ENCODE measurements around the gene LRRC3C. TPM values are rescaled to one million over a fixed set of nuclear protein-coding genes. Genes with fewer than 3 reads are reported as not detected.

Gene LRRC3C
- total RNA-seq, 3 donors from 2014 or later = not detected

GRCh38 chr17:39980351-39981206, 53.0 kb downstream of the LRRC3C start, which contains the start of gene PSMD3:
TSS of gene PSMD3 (plus strand) at chr17:39980807. CDS start at chr17:39980971, 164 bp downstream.
- Histone ChIP-seq H3K4me1 (ENCODE audit: low read depth) (peaks cover 13% of the 10 kb centered on the region), H3K4me3 (peak within 1 kb of the TSS; percentile 93), H3K36me3 (ENCODE audit: low read depth) (peaks cover 13% of the 10 kb centered on the region), H3K9me3 (no peaks in the 10 kb centered on the region)
- intact Hi-C loops (cut with DNase I, micrococcal nuclease) = no loop called here
- TF ChIP-seq CTCF (IDR thresholded peaks at IDR 0.05) = peak; percentile 75
- ATAC-seq (peak; percentile 95), DNase-seq (peak; percentile 98 to 99 (median 98))

DNA sequence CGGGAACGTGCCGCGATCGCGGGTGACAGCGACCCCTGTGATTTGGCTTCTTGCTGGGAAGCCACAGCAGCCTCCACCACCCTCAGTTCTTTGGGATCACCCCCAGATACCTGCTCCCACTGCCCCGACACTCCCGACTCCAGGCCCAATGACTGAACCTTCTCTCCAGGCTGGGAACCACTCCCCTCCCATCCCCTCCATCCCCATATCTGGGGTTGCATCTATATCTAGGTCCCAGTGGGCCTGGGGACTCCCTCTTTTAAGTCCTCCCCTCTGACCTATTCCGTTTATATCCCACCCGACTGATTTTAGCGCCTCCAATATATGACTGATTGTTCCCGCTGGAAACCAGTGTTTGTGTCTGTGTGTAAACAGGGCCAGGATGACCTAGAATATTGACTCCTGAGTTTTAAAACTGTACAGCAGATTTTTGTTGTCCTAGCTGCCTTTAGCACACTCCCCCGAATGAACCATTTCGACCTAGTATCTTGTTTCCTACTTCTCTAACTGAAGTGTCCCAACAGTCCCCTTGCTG, 53.7 kb downstream of the LRRC3C start:
- peak; percentile 14 for ATAC-seq
- TF ChIP-seq CTCF (IDR thresholded peaks at IDR 0.05) = no peak

GRCh38 chr17:39981766-39982375, 54.3 kb downstream of the LRRC3C start:
- DNase-seq = no peak
- no peaks in the 10 kb centered on the region for H3K9me3 ChIP-seq
- intact Hi-C loops (cut with DNase I, micrococcal nuclease) = no loop called here
- H3K36me3 ChIP-seq (ENCODE audit: low read depth) = peaks cover 20% of the 10 kb centered on the region
- peaks cover 13% of the 10 kb centered on the region for H3K4me1 ChIP-seq (ENCODE audit: low read depth)
- no peak for TF ChIP-seq CTCF (IDR thresholded peaks at IDR 0.05)
- no peak for ATAC-seq
- peak overlapping the region; percentile 93 for H3K4me3 ChIP-seq

More for the DNA sequence above, 53.7 kb downstream of the LRRC3C start:
- Histone ChIP-seq H3K36me3 (ENCODE audit: low read depth) (peaks cover 17% of the 10 kb centered on the region), H3K4me1 (ENCODE audit: low read depth) (peaks cover 13% of the 10 kb centered on the region), H3K9me3 (no peaks in the 10 kb centered on the region), H3K4me3 (peak overlapping the region; percentile 93)
- DNase-seq = peak in 1 of 3 donors; percentile 18
- intact Hi-C loops (cut with DNase I, micrococcal nuclease) = no loop called here

DNA sequence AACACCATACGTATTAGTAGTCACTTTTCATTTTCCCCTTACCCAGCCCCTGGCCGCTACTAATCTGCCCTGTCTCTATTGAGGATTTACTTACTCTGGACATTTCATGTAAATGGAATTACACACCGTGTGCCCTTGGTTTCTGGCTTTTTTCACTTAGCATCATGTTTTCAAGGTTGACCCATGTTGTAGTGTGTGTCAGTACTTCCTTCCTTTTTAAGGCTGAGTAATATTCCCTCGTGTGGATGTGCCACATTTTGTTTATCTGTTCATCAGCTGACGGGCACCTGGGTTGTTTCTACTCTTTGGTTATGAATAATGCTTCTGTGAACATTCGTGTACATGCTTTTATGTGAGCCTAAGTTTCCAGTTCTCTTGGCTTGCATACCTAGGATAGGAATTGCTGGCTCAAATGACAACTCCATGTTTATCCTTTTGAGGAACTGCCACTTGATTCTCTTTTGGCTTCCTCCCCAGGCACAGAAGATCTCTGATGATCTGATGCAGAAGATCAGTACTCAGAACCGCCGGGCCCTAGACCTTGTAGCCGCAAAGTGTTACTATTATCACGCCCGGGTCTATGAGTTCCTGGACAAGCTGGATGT, 60.8 kb downstream of the LRRC3C start:
- H3K4me1 ChIP-seq (ENCODE audit: low read depth) = no peaks in the 10 kb centered on the region
- intact Hi-C loops (cut with DNase I, micrococcal nuclease) = no loop called here
- DNase-seq = no peak
- no peak for ATAC-seq
- TF ChIP-seq CTCF (IDR thresholded peaks at IDR 0.05) = no peak
- no peak overlapping the region for H3K4me3 ChIP-seq
- H3K9me3 ChIP-seq = no peaks in the 10 kb centered on the region
- peaks cover 44% of the 10 kb centered on the region for H3K36me3 ChIP-seq (ENCODE audit: low read depth)

DNA sequence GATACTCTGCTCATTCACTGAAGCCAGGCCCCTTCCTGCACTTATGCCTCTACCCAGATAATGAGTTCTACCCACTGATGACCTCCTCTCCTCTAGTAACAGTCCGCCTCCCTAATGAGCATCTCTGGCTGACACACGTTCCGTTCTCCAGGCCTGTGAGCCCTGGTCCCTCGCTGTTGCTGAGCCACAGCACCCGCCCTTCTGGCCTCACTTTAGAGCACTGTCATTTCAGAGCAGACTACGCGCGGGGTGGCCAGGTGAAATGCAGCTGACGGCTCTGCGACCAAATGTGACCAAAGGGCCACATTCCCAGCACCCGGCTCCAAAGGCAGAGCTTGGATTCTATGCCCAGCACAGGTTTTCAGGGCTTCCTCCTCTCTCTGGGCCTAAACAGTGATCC, 66.9 kb downstream of the LRRC3C start:
- DNase-seq (no peak), ATAC-seq (no peak)
- intact Hi-C loops (cut with DNase I, micrococcal nuclease) = no loop called here
- TF ChIP-seq CTCF (IDR thresholded peaks at IDR 0.05) = no peak
- Histone ChIP-seq H3K36me3 (ENCODE audit: low read depth) (peaks cover 20% of the 10 kb centered on the region), H3K4me1 (ENCODE audit: low read depth) (peaks cover 11% of the 10 kb centered on the region), H3K9me3 (no peaks in the 10 kb centered on the region), H3K4me3 (no peak overlapping the region)

Other genes starting within 250 kb of the LRRC3C start
- gene PGAP3, start 239.7 kb upstream of the LRRC3C start, total RNA-seq = 10 to 100 TPM; 27.7 to 74.6 (median 47.9) TPM
- 100 to 1,000 TPM; 104 to 284 (median 161) TPM for gene ERBB2, start 227.7 kb upstream of the LRRC3C start, total RNA-seq
- 10 to 100 TPM; 63.2 to 84.3 (median 67.1) TPM for gene MIEN1, start 197.2 kb upstream of the LRRC3C start, total RNA-seq
- 10 to 100 TPM; 13.6 to 49.0 (median 28.0) TPM for gene GRB7, start 189.8 kb upstream of the LRRC3C start, total RNA-seq
- 1 to 10 TPM; 3.5 to 5.3 (median 4.6) TPM for gene IKZF3, start 63.4 kb upstream of the LRRC3C start, total RNA-seq
- gene ZPBP2, start 59.5 kb upstream of the LRRC3C start, total RNA-seq = not detected
- 100 to 1,000 TPM in 2 of 3 donors, 10 to 100 TPM in 1; 76.1 to 162 (median 139) TPM for gene GSDMB, start 9.1 kb upstream of the LRRC3C start, total RNA-seq
- gene ORMDL3, start 131 bp upstream of the LRRC3C start, total RNA-seq = 10 to 100 TPM; 56.8 to 62.0 (median 58.3) TPM
- gene GSDMA, start 35.3 kb downstream of the LRRC3C start, total RNA-seq = under 1 TPM; 0.22 to 0.54 (median 0.26) TPM
- gene PSMD3, start 53.1 kb downstream of the LRRC3C start, total RNA-seq = 100 to 1,000 TPM in 1 of 3 donors, 10 to 100 TPM in 2; 96.0 to 126 (median 96.8) TPM
- gene CSF3, start 87.7 kb downstream of the LRRC3C start, total RNA-seq = not detected
- 10 to 100 TPM; 76.6 to 90.2 (median 87.4) TPM for gene MED24, start 126.7 kb downstream of the LRRC3C start, total RNA-seq
- gene THRA, start 135.2 kb downstream of the LRRC3C start, total RNA-seq = 100 to 1,000 TPM in 1 of 3 donors, 10 to 100 TPM in 2; 56.8 to 114 (median 60.0) TPM
- gene NR1D1, start 172.9 kb downstream of the LRRC3C start, total RNA-seq = 10 to 100 TPM in 2 of 3 donors, 1 to 10 TPM in 1; 9.3 to 15.0 (median 14.8) TPM
- gene MSL1, start 194.2 kb downstream of the LRRC3C start, total RNA-seq = 10 to 100 TPM; 83.7 to 100.0 (median 85.3) TPM
- gene CASC3, start 212.8 kb downstream of the LRRC3C start, total RNA-seq = 100 to 1,000 TPM in 1 of 3 donors, 10 to 100 TPM in 2; 62.2 to 134 (median 63.0) TPM
- gene RAPGEFL1, start 249.7 kb downstream of the LRRC3C start, total RNA-seq = 100 to 1,000 TPM in 2 of 3 donors, 10 to 100 TPM in 1; 76.8 to 177 (median 147) TPM

Data from mucosa of descending colon (tissue), 3 donors.